SU-DHL-6 (cell line): ENCODE data around the gene IER3.

Experiments
- H2AFZ ChIP-seq: fragments of 200-600 bp; sonication (generic); 2 replicates; pipeline ENCODE4 v1.6.1; 2014; ENCODE audit warnings: low read depth, mild to moderate bottlenecking, moderate library complexity, mixed read lengths, antibody characterized with exemption, low read length; ENCODE audit not compliant: severe bottlenecking
- H3F3A ChIP-seq: fragments of 200-600 bp; shearing (Covaris generic); 2 replicates; pipeline ENCODE4 v1.6.0; 2016; ENCODE audit warnings: antibody characterized with exemption, mild to moderate bottlenecking; ENCODE audit not compliant: insufficient read depth
- H3K27ac ChIP-seq: fragments of 200-600 bp; sonication (generic); 2 replicates; pipeline ENCODE4 v1.5.1; 2016; ENCODE audit warnings: low read depth, mild to moderate bottlenecking, low read length, moderate library complexity, mixed read lengths
- H3K27me3 ChIP-seq: fragments of 200-600 bp; sonication (generic), shearing (Covaris generic); 2 replicates; pipeline ENCODE4 v1.6.0; 2014; ENCODE audit warnings: mild to moderate bottlenecking, low read length
- H3K36me3 ChIP-seq: fragments of 200-600 bp; sonication (generic); 2 replicates; pipeline ENCODE4 v1.6.1; 2014; ENCODE audit warnings: mild to moderate bottlenecking, low read length, mixed read lengths
- H3K4me2 ChIP-seq: fragments of 300-600, 200-600 bp; shearing (Covaris generic), sonication (generic); 2 replicates; pipeline ENCODE4 v1.6.0; 2014; ENCODE audit warnings: low read length, low read depth, mild to moderate bottlenecking; ENCODE audit not compliant: poor library complexity, severe bottlenecking
- H3K4me3 ChIP-seq: fragments of 200-600 bp; sonication (generic); 2 replicates; pipeline ENCODE4 v1.5.1; 2014; ENCODE audit warnings: antibody characterized with exemption, low read length, mild to moderate bottlenecking, mixed read lengths; ENCODE audit not compliant: insufficient read depth, poor library complexity, severe bottlenecking
- H3K79me2 ChIP-seq: fragments of 200-600 bp; sonication (generic); 2 replicates; pipeline ENCODE4 v1.6.1; 2014; ENCODE audit warnings: mild to moderate bottlenecking, low read length, moderate library complexity; ENCODE audit not compliant: insufficient read depth
- H3K9ac ChIP-seq: fragments of 200-600 bp; sonication (generic); 2 replicates; pipeline ENCODE4 v1.7.0; 2014; ENCODE audit warnings: mild to moderate bottlenecking, low read length
- H3K9me2 ChIP-seq: fragments of 200-600 bp; sonication (generic); replicated peaks from 2 replicates; pipeline ENCODE4 v1.6.1; 2014; ENCODE audit warnings: low read length; ENCODE audit not compliant: insufficient read depth
- H3K9me3 ChIP-seq: fragments of 200-600 bp; sonication (generic); 2 replicates; pipeline ENCODE4 v1.6.1; 2014; ENCODE audit warnings: low read length, mixed read lengths; ENCODE audit not compliant: insufficient read depth
- H4K20me1 ChIP-seq: fragments of 200-600 bp; sonication (generic); 2 replicates; pipeline ENCODE4 v1.6.1; 2014; ENCODE audit warnings: low read depth, mild to moderate bottlenecking, antibody characterized with exemption, low read length, moderate library complexity, mixed read lengths
- EZH2phosphoT487 ChIP-seq: fragments of 200-600 bp; sonication (generic), shearing (Covaris generic); conservative IDR thresholded peaks from 2 replicates; pipeline ENCODE4 v1.6.1; 2018; ENCODE audit warnings: mild to moderate bottlenecking, antibody characterized with exemption, low read length, moderate library complexity, mixed read lengths
- TF ChIP-seq, protein P1 (sequence below): fragments of 200-600 bp; sonication (generic); IDR thresholded peaks from one replicate; pipeline ENCODE4 v1.5.1; 2017; ENCODE audit warnings: antibody characterized with exemption, mild to moderate bottlenecking, low read length, moderate library complexity; ENCODE audit not compliant: insufficient read depth, poor library complexity, severe bottlenecking

The IER3 gene

DNA sequence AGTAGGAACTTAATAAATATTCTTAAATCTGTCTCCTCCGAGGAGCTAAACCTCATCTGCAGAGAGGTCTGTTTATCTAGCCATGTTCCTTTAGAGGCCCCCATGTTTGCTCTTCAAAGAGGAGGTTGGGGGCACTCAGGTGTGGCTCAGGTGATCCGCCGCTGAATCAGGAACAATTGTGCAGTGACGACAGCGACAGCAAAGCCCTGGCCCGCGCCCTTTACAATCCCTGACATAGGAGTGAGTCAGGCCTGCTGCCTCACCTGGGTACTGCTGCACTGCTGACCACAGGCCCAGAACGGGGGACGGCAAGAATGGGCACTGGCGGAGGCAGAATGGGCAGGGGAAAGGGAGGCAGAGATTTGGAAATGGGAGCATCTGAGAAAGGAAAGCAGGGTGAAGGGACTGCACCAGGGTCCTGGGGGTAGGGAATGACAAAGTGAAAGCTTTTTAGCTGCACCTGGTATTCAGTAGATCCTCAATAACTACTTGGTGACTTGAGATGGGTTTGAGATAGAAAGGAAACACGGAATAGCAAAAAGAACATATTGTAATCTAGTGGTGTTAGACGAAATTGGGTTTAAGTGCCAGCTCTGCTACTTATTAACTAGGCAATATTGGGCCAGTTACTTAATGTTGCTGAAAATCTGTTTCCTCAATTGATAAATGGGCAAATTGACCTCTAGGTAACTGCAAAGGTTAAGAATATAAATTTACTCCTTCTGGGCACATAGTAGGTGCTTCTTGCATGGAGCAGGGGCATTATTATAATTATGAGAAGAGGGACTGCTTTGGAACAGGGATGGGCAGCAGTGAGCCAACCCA lies 5.4 kb upstream of the IER3 start:
- no peak overlapping the region for H3K4me2 ChIP-seq
- no peaks in the 10 kb centered on the region for H3K9me2 ChIP-seq
- no peaks in the 10 kb centered on the region for H3K9me3 ChIP-seq
- TF ChIP-seq EZH2phosphoT487: no peak
- TF ChIP-seq, protein P1, sequence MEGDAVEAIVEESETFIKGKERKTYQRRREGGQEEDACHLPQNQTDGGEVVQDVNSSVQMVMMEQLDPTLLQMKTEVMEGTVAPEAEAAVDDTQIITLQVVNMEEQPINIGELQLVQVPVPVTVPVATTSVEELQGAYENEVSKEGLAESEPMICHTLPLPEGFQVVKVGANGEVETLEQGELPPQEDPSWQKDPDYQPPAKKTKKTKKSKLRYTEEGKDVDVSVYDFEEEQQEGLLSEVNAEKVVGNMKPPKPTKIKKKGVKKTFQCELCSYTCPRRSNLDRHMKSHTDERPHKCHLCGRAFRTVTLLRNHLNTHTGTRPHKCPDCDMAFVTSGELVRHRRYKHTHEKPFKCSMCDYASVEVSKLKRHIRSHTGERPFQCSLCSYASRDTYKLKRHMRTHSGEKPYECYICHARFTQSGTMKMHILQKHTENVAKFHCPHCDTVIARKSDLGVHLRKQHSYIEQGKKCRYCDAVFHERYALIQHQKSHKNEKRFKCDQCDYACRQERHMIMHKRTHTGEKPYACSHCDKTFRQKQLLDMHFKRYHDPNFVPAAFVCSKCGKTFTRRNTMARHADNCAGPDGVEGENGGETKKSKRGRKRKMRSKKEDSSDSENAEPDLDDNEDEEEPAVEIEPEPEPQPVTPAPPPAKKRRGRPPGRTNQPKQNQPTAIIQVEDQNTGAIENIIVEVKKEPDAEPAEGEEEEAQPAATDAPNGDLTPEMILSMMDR: no peak
- no peak overlapping the region for H2AFZ ChIP-seq
- H3K79me2 ChIP-seq: no peaks in the 10 kb centered on the region
- H4K20me1 ChIP-seq: no peaks in the 10 kb centered on the region
- no peak overlapping the region for H3K4me3 ChIP-seq
- no peaks in the 10 kb centered on the region for H3K27me3 ChIP-seq
- H3K27ac ChIP-seq: no peak overlapping the region
- no peaks in the 10 kb centered on the region for H3K36me3 ChIP-seq
- no peak overlapping the region for H3K9ac ChIP-seq
- H3F3A ChIP-seq: no peaks in the 10 kb centered on the region

DNA sequence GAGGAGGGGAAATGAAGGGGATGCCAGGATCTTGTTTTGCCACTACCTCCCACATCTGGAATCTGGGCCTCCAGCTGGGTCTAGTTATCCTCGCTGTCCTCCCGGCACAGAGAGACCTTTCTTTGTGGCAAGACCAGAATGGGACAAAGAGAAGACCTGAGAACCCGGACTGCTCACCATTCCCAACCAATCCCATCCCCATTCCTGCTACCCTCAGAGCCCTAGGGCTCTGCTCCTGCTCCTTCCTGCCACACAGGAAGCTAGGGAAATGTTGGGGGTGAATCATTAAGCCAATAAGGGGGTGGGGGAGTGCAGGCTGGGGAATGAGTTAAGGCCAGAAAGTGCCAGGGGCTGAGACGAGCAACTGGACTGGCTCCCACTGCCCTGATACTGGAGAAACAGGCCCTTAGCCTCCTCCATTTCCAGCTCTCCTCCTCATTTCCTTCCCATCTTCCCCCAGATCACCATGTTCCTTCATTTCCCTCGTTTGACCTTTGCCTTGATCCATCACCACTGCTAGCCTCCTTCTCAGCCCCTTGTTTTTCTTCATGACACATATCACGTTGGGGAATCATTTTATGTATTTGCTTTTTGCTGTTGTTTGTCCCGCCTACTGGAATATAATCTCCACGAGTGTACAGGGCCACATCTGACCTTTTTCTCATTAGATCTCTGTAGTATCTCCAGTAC lies 4.6 kb upstream of the IER3 start:
- H3K36me3 ChIP-seq: no peaks in the 10 kb centered on the region
- no peaks in the 10 kb centered on the region for H3F3A ChIP-seq
- H3K79me2 ChIP-seq: no peaks in the 10 kb centered on the region
- H3K9me3 ChIP-seq: no peaks in the 10 kb centered on the region
- TF ChIP-seq EZH2phosphoT487: no peak
- TF ChIP-seq, protein P1: no peak
- H2AFZ ChIP-seq: no peak overlapping the region
- H3K4me3 ChIP-seq: no peak overlapping the region
- no peaks in the 10 kb centered on the region for H3K27me3 ChIP-seq
- H4K20me1 ChIP-seq: no peaks in the 10 kb centered on the region
- no peak overlapping the region for H3K4me2 ChIP-seq
- no peaks in the 10 kb centered on the region for H3K9me2 ChIP-seq
- no peak overlapping the region for H3K9ac ChIP-seq
- H3K27ac ChIP-seq: no peak overlapping the region

DNA sequence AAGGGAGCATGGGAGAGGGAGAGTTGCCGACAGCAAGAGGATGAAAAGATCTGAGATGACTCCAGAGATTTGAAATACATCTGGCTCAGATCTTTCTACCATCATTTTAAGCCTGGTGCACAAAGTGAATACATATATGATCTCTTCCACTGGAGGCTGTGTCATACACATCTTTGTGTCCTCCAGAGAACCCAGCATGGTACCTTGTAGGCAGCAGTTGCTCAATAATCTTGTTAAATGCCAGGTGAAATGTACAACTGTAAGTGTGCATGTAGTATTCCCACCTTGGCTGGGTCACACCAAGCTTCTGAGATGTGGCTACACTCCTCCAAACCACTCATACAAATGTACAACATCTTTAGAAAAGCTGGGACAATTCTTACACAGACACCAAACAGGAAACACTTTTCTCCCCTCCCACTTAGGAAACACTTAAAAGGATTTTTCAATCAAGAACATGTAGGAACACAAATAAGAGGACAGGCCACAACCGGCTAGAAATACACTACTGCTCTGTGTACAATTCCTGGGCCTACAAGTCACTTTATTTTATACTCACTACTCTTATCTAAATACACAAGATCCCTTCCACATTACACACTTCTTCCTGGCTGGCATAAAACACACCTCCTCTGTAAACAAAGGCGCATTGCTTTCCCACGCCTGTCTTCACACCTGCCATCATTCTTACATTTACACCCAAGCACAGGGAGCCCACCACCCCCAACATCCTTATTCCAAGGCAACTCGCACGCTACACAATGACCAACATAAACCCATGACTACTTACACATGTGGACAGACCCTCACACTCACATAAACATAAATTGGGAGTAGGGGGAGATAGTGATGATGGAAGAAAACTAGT lies 3.8 kb upstream of the IER3 start:
- Histone ChIP-seq H3K4me2 (no peak overlapping the region), H3F3A (peaks cover 6% of the 10 kb centered on the region), H3K27ac (no peak overlapping the region), H4K20me1 (no peaks in the 10 kb centered on the region), H3K36me3 (no peaks in the 10 kb centered on the region), H3K9me3 (no peaks in the 10 kb centered on the region), H3K27me3 (no peaks in the 10 kb centered on the region), H3K9ac (no peak overlapping the region), H3K79me2 (no peaks in the 10 kb centered on the region), H2AFZ (no peak overlapping the region), H3K4me3 (no peak overlapping the region), H3K9me2 (no peaks in the 10 kb centered on the region)
- TF ChIP-seq, protein P1: no peak
- no peak for TF ChIP-seq EZH2phosphoT487
